RKO (cell line): Measurements from ENCODE around the gene NSG1.

Experiments used
- DNase-seq: peaks from one replicate; pipeline ENCODE4 v3.0.0-alpha.2; 2016; ENCODE audit warnings: low spot score

Gene NSG1

DNA sequence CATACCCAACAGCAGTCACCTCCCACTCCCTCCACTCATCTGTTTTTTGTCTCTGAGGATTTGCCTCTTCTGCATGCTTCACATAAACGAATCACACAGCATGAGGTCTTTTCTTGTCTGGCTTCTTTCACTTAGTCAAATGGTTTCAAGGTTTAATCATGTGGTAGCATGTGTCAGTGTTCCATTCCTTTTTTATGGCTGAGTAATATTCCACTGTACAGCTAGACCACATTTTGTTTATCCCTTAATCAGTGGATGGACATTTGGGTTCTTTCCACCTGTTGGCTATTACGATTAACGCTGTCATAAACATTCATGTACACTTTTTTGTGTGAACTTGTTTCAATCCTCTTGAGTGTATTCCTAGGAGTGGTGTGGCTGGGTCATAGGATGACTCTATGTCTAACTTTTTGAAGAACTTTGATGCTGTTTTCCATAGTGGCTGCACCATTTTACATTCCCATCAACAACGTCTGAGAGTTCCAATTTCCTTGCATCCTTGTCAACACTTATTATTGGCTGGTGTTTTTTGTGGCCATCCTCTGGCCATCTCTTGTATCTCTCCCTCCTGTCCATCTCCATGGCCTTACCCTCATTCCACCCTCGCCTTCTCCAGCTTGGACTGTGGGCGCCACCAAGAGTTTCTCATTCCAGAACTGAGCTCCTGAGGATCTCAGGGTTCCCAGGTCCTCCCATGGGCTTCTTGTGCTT is 12.4 kb upstream of the NSG1 start:
- DNase-seq = no peak

DNA sequence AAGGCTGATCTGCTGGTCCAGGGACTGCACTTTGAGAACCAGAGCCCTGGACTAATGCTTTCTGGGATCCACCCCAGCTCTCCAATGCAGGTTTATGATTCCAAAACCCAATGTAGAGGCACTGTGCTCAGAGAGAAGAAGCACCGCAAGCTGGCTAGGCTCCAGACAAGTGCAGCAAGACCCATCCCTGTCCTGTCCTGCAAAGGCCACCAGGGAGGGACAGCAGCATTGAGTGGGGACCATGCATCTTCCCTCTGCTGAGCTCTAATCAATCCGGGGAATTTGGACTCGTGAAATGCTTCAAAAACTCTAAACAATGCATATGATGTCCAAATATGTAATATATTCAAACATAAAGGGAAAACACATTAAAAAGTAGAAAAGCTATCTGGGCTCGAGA is 10.8 kb upstream of the NSG1 start:
- DNase-seq = no peak

DNA sequence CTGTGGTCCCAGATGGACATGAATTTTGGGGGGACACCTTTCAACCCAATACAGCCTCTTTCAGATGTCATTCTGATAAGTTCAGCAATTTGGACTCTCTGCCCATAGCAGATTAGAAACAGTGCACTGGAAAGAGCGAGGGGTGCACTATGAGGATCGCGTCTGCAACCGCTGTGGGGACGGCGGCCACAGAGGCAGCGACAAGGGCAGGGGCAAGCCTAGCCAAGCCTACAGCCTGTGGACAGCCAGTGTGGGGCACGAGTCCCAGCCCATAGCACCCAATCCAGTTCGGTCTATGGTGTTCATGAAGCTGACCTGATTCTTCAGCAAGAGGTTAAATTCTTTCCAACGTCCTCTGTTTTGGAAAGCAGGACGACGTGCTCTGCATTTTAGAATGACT is 9.7 kb upstream of the NSG1 start:
- DNase-seq = no peak

DNA sequence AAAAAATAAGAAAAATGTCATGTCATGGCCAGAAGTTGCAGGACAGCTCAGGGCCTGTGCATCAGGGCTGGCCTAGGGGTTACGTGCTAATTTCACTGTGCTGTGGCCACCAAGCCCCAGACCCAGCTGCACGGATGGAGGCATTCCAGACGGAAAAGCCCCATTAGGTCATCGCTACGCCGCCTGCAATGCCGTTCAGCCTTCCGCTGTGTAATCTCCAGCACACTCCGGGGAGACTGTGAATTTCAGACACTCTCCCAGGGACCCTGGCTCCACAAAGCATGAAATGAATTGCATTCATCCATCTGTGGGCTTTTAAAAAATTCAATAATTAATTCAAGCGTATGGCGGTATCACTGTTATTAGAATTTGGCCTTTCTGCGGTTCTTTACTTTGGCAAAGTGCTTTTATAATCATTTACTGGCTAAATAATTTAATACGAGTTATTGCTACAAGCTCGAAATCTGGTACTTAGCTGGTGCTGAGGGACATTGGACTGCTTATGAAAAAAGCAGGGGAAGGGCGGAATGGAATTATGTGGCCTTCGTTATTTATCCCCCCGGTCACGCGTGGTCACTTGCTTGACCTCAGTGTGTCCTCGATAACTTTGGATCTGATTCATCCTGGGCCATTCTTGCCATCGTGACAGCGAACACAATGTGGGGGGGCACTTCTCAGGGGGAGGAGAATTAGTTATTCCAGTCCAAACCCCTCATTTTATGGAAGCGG is 9.0 kb upstream of the NSG1 start:
- no peak for DNase-seq

DNA sequence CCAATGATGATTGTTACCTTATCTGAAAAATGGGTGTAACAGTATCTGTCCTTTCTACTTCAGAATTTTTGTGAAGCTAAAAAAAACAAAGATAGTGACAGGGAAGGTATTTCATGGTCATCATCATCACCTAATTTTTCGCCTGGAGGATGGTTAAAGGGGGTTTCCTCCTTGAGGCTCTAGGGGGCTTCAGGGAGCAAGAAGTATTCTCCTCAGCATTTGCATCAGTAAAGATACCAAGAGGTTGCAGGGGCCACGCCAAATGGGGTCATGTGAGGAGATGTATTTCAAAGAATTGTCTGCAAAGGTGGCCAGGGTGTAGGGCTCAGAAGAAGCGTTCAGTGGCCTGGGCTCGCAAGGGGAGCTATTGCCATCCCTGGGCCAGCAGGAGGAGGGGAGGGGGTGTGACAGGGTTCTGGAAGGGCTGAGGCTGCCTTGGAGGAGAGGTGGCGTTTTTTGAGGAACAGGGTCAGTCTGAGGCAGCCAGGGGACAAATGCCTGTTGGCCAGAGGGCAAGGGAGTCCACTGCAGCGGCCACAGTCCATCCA is 7.3 kb upstream of the NSG1 start:
- DNase-seq = no peak

DNA sequence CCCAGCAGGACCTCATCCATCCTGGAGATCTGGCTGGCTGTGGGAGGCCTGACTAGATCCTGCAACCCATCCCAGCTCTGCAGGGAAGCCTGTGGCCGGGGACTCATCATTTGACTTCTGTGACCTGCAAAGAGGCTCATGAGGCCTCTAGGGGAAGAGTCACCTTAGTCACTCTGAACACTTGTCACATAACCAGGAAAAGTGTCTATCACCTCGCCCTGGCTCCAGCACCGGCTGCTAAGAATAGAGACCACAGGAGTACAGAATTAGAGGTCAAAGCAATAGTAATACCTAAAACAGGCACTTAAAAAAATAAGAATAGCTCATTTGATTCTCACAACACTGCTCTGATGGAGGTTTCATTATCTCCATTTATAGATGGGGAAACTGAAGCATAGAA is 3.8 kb upstream of the NSG1 start:
- no peak for DNase-seq

DNA sequence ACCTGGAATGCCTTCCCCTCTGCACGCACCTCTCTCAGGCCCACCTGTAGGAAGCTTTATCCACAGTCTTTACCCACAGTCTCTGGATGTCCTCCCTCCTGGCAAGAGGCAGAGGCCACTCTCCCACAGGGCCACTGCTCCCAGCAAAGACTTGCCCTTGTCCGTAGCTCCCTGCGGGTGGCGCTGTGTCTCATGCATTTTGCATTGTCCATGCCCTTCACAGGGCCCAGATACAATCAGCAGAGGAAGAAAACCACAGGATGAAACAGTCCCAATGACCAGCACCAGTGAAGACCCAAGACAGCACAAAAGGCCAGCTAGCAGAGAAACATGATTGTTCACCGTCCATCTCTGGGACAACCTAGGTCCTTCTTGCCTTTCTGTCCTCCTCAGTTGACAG is 2.1 kb upstream of the NSG1 start:
- DNase-seq = no peak

DNA sequence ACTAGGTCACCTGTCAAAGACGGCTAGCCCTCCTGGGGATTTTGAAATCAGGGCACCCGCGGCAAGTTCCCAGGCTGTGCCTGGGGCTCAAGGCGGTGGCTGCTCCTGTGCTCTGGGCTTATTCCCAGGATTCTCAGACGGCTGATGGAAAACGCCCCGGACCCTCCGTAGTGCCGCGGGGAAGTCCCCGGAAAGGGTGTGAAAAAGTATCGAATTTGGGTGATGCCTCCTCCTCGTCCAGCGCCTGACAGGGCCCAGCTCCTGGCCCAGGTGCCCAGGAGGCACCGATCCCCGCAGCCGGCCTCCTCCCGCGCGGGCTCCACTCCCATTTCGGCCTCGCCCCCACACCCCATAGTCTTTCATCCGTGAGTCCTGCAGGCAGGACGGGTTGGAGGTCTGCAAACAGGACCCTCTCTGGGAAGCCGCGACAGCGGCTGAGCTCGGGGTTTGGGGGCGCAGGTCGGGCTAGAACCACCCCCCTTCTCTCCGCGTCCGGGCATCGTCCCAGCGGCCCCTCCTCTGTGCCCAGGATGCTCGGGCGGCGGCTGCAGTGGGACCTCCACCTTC is 1.1 kb upstream of the NSG1 start:
- no peak for DNase-seq

DNA sequence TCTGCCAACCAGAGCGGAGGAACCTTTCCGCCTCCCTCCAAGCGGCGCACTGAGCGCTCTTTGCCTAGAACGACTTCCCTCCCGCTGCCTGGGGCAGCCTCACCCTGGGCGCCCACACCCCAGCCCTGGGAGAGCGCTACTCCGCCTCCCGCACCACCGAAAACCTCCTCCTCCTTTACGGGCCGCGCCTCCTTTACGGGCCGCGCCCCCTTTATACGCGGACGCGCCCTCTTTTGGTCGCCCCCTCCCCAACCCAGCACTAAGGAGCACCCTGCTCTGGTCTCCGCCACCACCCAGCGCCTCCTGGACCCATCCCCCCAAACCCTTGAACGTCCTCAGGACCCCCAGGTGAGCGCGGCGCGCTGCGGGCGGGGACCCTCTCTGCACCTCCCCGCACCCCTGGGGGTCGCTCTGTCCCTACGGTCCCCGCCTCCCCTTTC is 586 bp upstream of the NSG1 start:
- DNase-seq = no peak

DNA sequence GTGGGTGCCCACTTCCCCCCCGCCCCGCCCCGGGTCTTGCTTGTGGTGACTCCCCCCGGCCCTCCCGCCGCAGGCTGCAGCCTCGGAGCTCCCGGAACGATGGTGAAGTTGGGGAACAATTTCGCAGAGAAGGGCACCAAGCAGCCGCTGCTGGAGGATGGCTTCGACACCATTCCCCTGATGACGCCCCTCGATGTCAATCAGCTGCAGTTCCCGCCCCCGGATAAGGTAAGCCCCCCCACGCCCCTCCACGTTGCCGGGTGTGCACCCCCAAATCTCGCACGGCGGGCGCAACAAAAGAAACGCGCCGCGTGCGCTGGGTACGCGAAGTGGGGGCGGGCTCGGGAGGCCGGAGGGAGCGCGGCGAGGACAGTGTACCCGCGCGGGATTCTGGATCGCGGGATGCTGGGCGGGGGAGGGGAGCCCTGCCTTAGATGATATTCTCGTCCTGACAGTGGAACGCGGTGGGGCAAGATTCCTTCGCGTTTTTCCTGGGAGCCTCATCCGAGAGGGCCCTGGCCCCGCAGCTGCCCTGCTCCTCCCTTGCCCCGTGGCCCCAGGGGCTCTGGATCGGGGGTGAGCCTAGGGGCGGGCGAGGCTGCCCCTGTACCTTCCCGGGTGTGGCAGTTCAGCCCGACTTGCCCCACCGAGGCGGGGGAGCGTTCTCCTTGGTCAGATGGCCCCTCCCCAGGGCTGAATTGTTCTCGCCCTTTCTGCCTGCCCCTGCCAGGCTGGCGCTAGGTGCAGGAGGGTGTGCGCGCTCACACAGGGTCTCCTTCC is 819 bp downstream of the NSG1 start:
- DNase-seq = no peak

DNA sequence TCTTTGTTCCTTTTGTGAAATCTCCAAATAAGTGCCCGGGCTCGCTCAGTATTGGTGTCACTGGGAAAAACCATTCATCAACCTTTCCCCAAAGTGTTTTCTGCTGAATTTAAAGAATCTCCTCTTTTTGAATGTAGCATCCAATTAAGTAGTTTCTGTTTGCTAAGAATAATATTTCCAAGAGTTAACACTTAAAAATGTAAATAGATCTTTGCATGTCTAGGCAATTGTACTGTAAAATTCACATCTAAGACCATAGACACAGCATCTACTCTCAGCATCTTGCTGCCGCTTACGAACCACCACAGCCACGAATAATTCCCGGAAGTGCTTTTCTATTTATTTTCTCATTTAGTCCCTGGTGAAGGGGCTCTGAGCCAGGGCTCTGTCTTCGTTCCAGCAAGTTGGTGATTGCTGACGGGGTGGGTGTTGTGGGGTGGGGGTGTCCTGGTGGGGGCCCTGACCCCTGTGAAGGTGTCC is 1.4 kb downstream of the NSG1 start:
- DNase-seq = no peak

DNA sequence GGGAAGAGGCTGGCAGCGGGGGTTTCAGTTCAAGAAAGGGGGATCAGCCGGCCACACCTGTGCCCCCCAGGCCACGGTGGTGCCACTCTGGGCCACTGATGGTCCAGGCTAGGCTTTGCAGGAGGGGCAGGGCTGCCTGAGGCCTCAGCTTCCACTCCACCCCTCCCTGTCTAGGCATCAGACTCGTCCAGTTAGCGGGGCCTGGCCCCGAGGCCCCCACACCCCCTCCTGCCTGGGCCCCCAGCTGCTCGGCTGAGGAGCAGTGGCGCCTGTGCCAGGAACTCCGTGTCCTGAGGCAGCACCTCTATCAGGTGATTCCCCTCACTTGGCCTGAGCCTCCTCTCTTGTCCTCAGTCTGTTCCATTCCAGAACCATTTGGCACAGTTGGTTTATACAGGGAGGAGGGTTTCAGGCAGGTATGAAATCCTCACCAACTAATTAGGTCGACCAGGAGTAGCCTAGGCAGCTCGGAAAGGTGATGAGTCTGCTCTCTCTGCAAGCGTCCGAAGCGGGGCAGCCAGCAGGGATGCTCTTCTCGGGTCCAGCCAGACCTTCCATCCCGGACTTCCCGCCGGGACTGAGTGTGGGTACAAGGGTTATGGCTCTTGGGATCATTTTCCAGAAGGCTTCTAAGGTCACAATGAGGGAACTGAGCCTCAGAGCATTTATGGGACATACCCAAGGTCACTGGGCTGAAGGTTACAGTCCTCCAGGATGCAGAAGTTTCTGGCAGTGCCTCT is 2.1 kb downstream of the NSG1 start:
- DNase-seq = no peak

DNA sequence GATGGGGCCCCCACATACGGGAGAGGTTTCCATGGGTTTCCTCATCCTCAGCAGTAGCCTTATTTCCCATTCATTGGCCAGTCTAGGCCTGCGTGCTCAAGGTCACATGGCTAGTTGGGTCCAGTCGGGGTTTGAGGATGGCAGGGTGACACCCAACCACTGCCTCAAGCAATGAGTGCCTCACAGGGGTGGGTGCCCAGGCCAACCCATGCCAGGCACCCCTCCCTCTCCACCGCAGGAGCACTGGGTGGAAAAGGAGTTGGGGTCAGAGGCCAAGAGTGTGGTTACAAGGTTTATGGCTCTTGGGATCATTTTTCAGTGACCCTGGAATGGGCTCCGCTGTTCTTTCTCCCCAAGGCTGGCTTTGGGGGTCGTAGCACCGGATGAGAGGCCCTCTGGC is 3.1 kb downstream of the NSG1 start:
- DNase-seq = no peak

DNA sequence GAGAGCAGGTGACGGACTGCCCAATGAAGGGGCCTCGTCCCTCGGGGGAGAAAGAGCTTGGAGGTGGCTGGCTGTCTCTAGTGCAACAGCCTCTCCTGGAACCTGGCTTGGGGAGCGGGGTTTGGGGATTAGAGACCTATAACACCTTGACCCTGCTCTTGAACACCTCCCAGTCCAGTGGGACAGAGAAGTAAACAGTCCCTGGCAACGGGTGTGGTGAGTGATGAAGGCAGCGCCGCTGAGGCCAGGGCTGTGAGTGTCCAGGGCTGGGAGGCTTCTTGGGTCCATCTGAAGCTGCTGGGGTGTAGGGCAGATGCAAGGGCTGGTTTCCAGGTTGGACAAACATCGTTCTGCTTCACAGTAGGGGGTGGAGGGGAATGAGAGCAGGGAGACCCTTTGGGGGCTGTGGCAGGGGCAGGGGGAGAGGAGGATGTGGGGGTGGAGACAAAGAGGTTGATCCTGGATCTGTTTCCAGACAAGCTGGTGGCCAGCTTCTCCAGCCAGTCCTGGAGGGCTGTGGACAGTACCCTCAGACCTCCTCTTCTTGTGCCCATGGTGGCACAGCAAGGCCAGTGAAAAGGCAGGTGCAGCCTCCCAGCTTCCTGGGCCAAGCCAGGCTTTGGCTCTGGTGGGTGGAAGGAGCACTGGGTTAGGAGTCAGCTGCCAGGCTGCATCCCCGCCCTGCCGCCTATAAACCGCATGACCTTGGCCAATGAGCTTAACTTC is 3.8 kb downstream of the NSG1 start:
- no peak for DNase-seq

DNA sequence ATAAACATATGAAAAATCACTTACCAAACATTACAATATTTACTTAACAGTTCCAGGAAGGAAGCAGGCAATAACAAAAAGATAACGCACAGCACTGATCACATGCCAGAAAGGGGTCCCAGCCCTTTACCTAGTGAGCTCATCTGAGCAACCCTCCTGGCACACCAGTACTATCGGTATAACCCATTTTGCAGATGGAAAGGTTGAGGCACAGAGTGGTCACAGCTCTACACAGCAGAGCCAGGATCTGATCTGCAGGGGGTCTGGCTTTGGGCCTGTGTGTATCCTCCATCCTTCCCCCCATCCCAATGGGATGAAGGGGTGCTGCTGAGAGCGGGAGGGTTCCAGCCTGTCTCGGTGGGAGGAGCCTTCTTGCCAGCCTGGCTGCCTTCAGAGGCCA is 5.0 kb downstream of the NSG1 start:
- DNase-seq = no peak

DNA sequence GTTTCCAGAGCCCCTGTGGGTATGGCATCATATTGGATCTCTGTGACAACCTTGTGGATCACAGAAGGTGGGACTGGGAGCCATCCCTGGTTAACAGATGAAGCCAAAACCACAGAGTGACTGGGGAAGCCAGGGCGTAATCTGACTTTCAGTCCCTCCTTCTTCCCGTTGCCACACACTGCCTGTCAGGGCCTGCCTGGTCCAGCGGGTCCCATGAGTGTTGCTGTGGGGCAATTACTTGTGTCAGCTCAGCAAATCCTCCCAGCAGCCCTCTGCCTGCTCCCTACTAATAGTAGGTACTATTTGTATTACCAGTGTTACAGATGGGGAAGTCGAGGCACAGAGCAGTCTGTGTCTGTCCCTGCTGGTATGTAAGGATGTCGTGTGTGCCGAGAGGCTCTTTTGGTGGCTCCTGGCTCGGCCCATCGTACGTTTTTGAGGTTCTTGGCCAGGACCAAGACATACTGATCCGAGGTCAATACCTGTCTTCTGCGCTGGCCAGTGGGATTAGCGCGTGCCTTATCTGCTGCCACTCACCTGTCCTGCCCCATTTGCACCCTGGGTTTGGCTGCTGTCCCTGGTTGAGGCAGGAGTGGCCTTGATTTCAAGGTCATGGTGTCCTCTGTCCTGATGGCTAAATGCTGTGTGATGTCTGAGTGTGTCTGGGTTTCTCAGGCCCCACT is 5.7 kb downstream of the NSG1 start:
- no peak for DNase-seq

DNA sequence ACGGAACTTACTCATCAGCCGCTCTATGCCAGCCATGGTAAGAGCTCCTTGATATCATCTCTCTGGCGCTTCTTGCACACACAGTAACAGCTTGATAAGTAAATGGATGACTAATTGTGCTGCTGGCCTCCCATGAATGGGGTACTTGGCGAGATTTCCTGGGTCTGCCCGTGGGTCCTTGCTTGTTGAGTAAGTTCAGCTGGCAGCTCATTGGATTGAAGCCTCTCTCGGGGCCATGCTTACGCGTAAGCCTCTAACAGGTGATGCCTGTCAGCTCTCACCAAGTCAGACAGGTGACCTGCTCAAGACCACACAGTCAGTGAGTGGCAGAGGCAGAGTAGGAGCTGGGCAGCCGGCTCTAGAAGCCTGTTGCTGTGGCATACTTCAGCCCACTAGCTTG is 7.7 kb downstream of the NSG1 start:
- no peak for DNase-seq

DNA sequence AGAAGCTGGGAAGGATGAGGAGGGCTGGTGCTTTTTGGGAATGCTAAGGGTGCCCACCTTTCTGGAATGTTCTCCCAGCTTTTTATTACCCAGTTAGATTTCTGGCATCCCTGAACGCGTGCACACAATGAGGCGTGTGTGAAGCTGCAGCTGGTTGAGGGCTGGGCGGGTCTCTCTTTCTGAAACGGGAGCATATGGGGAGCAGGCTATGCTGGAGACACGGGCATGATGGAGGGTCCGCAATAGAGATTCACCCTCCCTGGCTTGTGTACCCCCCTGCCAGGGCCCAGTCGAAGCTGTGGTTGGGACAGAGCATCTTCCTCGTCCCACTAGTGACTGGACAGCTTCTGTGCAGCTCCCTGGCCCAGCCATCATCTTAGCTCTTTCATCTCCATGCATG is 8.5 kb downstream of the NSG1 start:
- DNase-seq = no peak

DNA sequence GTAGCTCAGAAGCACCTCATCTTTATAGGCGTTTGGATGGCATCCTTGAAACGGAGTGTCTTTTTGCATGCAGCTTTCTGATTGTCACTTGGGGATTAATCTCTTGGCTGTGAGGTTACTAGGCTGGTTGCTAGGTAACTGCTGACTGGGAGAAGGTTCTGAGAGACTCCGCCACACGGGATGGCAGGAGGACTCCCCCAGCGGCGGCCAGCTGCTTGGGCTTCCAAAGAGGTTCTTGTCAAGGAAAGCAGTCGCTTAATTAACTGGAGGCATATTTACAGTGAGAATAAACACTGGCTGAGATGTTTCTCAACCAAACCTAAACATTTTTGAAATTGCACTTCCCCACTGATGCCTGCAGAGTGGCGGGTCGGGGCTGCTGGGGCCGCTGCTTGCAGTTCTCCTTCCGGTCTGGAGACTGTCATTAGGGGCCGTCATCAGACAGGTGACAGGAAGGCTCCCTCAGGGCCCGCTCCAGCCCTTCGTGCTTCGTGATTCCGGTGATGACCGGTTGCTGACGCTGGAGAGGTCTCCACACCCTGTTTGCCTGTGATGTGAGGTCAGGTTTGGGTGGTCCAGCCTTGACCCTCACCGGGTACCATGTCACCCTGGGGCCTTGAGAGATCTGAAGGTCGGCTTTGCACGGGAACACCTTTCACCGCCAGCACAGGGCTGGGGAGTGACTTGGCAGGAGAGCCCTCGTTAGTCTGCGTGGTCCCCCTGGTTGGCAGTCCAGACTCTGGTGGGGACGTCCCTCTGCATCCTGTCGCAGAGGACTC is 9.1 kb downstream of the NSG1 start:
- DNase-seq = no peak
